Keratinocyte (primary cell): ENCODE results near the gene INPP5A. TPM values are rescaled to one million over a fixed set of nuclear protein-coding genes. Genes with fewer than 3 reads are reported as not detected.

Source experiments
- DNase-seq: peaks from one replicate; pipeline ENCODE4 v3.0.0-alpha.2; 2011; ENCODE audit warnings: low read depth, missing footprints, low spot score
- FAIRE-seq: peaks from 2 replicates; lab custom pipeline; 2011; peaks lifted over from hg19 to GRCh38; lab: Jason Lieb, UNC
- H2AFZ ChIP-seq: 2 replicates; pipeline ENCODE4 v1.6.0; 2012; ENCODE audit warnings: low read length, control low read depth, inconsistent platforms; ENCODE audit not compliant: control insufficient read depth
- H3K27ac ChIP-seq: 2 replicates; pipeline ENCODE4 v1.5.1; 2011; ENCODE audit warnings: low read length; ENCODE audit not compliant: control insufficient read depth, insufficient read depth
- H3K27me3 ChIP-seq: 3 replicates; pipeline ENCODE4 v1.6.0; 2011; ENCODE audit warnings: low read length; ENCODE audit not compliant: control insufficient read depth, insufficient read depth; ENCODE audit errors: extremely low read depth
- H3K36me3 ChIP-seq, 2 experiments: 2 replicates in 1 of 2; 3 replicates in 1 of 2; pipeline ENCODE4 v1.5.1; 2011; ENCODE audit warnings: low read length in 2 of 2, mild to moderate bottlenecking in 1 of 2; ENCODE audit not compliant: control insufficient read depth in 2 of 2, insufficient read depth in 2 of 2; ENCODE audit errors: extremely low read depth in 1 of 2
- H3K4me1 ChIP-seq: 3 replicates; pipeline ENCODE4 v1.5.1; 2011; ENCODE audit warnings: low read length; ENCODE audit not compliant: control insufficient read depth, insufficient read depth; ENCODE audit errors: extremely low read depth
- H3K4me2 ChIP-seq: 3 replicates; pipeline ENCODE4 v1.6.0; 2011; ENCODE audit warnings: low read depth, low read length; ENCODE audit not compliant: control insufficient read depth, insufficient read depth; ENCODE audit errors: extremely low read depth
- H3K4me3 ChIP-seq, 3 experiments: fragments of 200-600 bp in 1 of 3; sonication (generic) in 1 of 3; 2 replicates in 2 of 3; 3 replicates in 1 of 3; pipeline ENCODE4 v1.5.1; 2011 to 2016; ENCODE audit warnings: low read length in 3 of 3, mild to moderate bottlenecking in 3 of 3, control low read depth in 2 of 3, inconsistent platforms in 1 of 3, low read depth in 1 of 3, mixed read lengths in 1 of 3, mixed run types in 1 of 3, moderate library complexity in 1 of 3; ENCODE audit not compliant: control insufficient read depth in 2 of 3, insufficient read depth in 2 of 3; ENCODE audit errors: extremely low read depth in 1 of 3
- H3K79me2 ChIP-seq: 2 replicates; pipeline ENCODE4 v1.6.0; 2012; ENCODE audit warnings: low read length; ENCODE audit not compliant: control insufficient read depth, insufficient read depth
- H3K9ac ChIP-seq: 3 replicates; pipeline ENCODE4 v1.6.0; 2011; ENCODE audit warnings: low read length; ENCODE audit not compliant: control insufficient read depth, insufficient read depth; ENCODE audit errors: extremely low read depth
- H3K9me1 ChIP-seq: 3 replicates; pipeline ENCODE4 v1.6.0; 2011; ENCODE audit warnings: low read length; ENCODE audit not compliant: control insufficient read depth, insufficient read depth; ENCODE audit errors: extremely low read depth
- H3K9me3 ChIP-seq: 2 replicates; pipeline ENCODE4 v1.5.1; 2012; ENCODE audit warnings: low read depth, low read length; ENCODE audit not compliant: control insufficient read depth
- H4K20me1 ChIP-seq: 3 replicates; pipeline ENCODE4 v1.6.0; 2011; ENCODE audit warnings: low read length; ENCODE audit not compliant: control insufficient read depth, insufficient read depth; ENCODE audit errors: extremely low read depth
- CTCF ChIP-seq, 3 experiments: IDR thresholded peaks in 1 of 3; conservative IDR thresholded peaks in 1 of 3; optimal IDR thresholded peaks in 1 of 3; 2 replicates in 2 of 3; 3 replicates in 1 of 3; pipeline versions ENCODE3 to v1.5.1; 2011; ENCODE audit warnings: low read length in 3 of 3, mild to moderate bottlenecking in 3 of 3, moderate library complexity in 2 of 3, control low read depth in 1 of 3, inconsistent platforms in 1 of 3; ENCODE audit not compliant: insufficient read depth in 2 of 3; ENCODE audit errors: extremely low read depth in 1 of 3
- EZH2 ChIP-seq: IDR thresholded peaks from one replicate; pipeline ENCODE4 v1.6.1; 2012; ENCODE audit warnings: inconsistent platforms, mild to moderate bottlenecking, low read length, moderate library complexity
- dilution Hi-C: fragments of 300-500 bp; cut with MboI; formaldehyde crosslinking; loops from one replicate; pipeline ENCODE4 v1.7.0; 2020; ENCODE audit warnings: low sequenced_read_pairs; ENCODE audit not compliant: extremely low pct_ligation_motif_present
- polyA plus RNA-seq, 5 experiments: library from polyadenylated mRNA; depleted of rRNA in 3 of 5; stranded (reverse) in 3 of 5; stranded (forward) in 1 of 5; unstranded in 1 of 5; fragments of >200 nt; gene quantifications; 1 replicate in 1 of 5; 2 replicates in 3 of 5; 3 replicates in 1 of 5; pipeline versions ENCODE4 v1.2.1 to v1.2.3, GENCODE V29; 2011 to 2012; ENCODE audit warnings: missing spikeins in 2 of 5, low read depth in 1 of 5, low replicate concordance in 1 of 5

INPP5A gene
- polyA plus RNA-seq, 1 donor (not counting 4 experiments of a cell fraction or from before 2014, with no cell fraction given), result 11.2 TPM

GRCh38 chr10:132804287-132804686, 266.7 kb downstream of the INPP5A start:
- peaks cover 6% of the 10 kb centered on the region for H3K9me3 ChIP-seq
- no peak overlapping the region for H2AFZ ChIP-seq
- no peak overlapping the region for H3K4me2 ChIP-seq
- FAIRE-seq, result no peak
- no peaks in the 10 kb centered on the region for H4K20me1 ChIP-seq
- no peaks in the 10 kb centered on the region for H3K79me2 ChIP-seq
- TF ChIP-seq EZH2 (no peak), CTCF (optimal IDR thresholded peaks at IDR 0.05 in 1 of 3, IDR thresholded peaks at IDR 0.05 in 1 of 3, conservative IDR thresholded peaks at IDR 0.05 in 1 of 3; ENCODE audit: extremely low read depth in 1 of 3, insufficient read depth in 2 of 3, low read length in 3 of 3) (no peak)
- no peaks in the 10 kb centered on the region for H3K4me1 ChIP-seq
- H3K9me1 ChIP-seq, result no peaks in the 10 kb centered on the region
- dilution Hi-C loops, result no loop called here
- no peak for DNase-seq
- H3K9ac ChIP-seq, result no peak overlapping the region
- no peak overlapping the region for H3K27ac ChIP-seq
- no peak overlapping the region for H3K4me3 ChIP-seq
- H3K36me3 ChIP-seq, result no peaks in the 10 kb centered on the region
- H3K27me3 ChIP-seq, result no peaks in the 10 kb centered on the region

- no peaks in the 10 kb centered on the region for H3K4me1 ChIP-seq
- no peak for TF ChIP-seq CTCF (optimal IDR thresholded peaks at IDR 0.05 in 1 of 3, IDR thresholded peaks at IDR 0.05 in 1 of 3, conservative IDR thresholded peaks at IDR 0.05 in 1 of 3; ENCODE audit: extremely low read depth in 1 of 3, insufficient read depth in 2 of 3, low read length in 3 of 3)
- TF ChIP-seq EZH2, result no peak
- DNase-seq (no peak), FAIRE-seq (no peak)
- H3K27me3 ChIP-seq, result no peaks in the 10 kb centered on the region
- dilution Hi-C loops, result no loop called here
- H2AFZ ChIP-seq, result no peak overlapping the region
- H3K79me2 ChIP-seq, result no peaks in the 10 kb centered on the region
- H3K4me3 ChIP-seq, result no peak overlapping the region
- peaks cover 6% of the 10 kb centered on the region for H3K9me3 ChIP-seq
- no peaks in the 10 kb centered on the region for H3K36me3 ChIP-seq
- H4K20me1 ChIP-seq, result no peaks in the 10 kb centered on the region
- no peak overlapping the region for H3K9ac ChIP-seq
- no peak overlapping the region for H3K27ac ChIP-seq
- H3K9me1 ChIP-seq, result no peaks in the 10 kb centered on the region
- no peak overlapping the region for H3K4me2 ChIP-seq
Observed at GRCh38 chr10:132804785-132805426, 267.3 kb downstream of the INPP5A start.
